AG04449 (cell line): ENCODE results near the gene PHLDB3.

Source experiments
- CTCF ChIA-PET: fragments of 350-600 bp; formaldehyde crosslinking; extraction: SDS; loops from one replicate; lab custom pipeline; 2021; ENCODE audit warnings: antibody characterized with exemption; lab: Yijun Ruan, JAX
- POLR2A ChIA-PET: fragments of 400-600, 350-600 bp; formaldehyde crosslinking; extraction: SDS; loops from one replicate; lab custom pipeline; 2020; ENCODE audit warnings: antibody characterized with exemption, inconsistent platforms; lab: Yijun Ruan, JAX
- DNase-seq: peaks from one replicate; pipeline ENCODE4 v3.0.0-alpha.2; 2010; ENCODE audit warnings: low read depth, low spot score
- H3K4me3 ChIP-seq: 2 replicates; pipeline ENCODE4 v1.5.1; 2011; ENCODE audit warnings: low read depth, mild to moderate bottlenecking, control low read depth, low read length
- TF ChIP-seq, protein P1 (sequence below): IDR thresholded peaks from one replicate; pipeline ENCODE4 v1.5.1; 2011; ENCODE audit warnings: mild to moderate bottlenecking, moderate library complexity, low read length, control low read depth, inconsistent platforms; ENCODE audit not compliant: insufficient read depth; ENCODE audit errors: missing control alignments

The PHLDB3 gene

DNA sequence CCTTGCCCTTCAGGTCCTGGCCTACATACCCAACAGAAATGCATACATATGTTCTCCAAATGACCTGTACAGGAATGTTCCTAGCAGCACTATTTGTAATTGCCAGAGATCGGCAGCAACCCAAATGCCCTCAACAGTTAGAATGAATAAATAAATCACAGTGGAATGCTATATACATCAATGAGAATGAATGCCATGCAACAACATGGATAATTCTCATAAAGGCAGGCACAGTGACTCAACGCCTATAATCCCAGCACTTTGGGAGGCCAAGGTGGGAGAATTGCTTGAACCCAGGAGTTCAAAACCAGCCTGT is 71.2 kb downstream of the PHLDB3 start:
- H3K4me3 ChIP-seq: no peak overlapping the region
- ChIA-PET POLR2A (no interaction called here), CTCF (interaction anchor here (1.1 to 7.6 kb wide), 11 partner anchors 9 to 376 kb away, joined by 3 to 67 read pairs (median 9); partner anchors contain the start of gene ZNF575)
- TF ChIP-seq, protein P1, sequence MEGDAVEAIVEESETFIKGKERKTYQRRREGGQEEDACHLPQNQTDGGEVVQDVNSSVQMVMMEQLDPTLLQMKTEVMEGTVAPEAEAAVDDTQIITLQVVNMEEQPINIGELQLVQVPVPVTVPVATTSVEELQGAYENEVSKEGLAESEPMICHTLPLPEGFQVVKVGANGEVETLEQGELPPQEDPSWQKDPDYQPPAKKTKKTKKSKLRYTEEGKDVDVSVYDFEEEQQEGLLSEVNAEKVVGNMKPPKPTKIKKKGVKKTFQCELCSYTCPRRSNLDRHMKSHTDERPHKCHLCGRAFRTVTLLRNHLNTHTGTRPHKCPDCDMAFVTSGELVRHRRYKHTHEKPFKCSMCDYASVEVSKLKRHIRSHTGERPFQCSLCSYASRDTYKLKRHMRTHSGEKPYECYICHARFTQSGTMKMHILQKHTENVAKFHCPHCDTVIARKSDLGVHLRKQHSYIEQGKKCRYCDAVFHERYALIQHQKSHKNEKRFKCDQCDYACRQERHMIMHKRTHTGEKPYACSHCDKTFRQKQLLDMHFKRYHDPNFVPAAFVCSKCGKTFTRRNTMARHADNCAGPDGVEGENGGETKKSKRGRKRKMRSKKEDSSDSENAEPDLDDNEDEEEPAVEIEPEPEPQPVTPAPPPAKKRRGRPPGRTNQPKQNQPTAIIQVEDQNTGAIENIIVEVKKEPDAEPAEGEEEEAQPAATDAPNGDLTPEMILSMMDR: no peak
- no peak for DNase-seq

GRCh38 chr19:43430976-43431375 is 73.6 kb downstream of the PHLDB3 start:
- ChIA-PET CTCF (interaction anchor here (1.3 to 2.6 kb wide), 6 partner anchors 8 to 91 kb away, joined by 3 to 28 read pairs (median 12); no protein-coding TSS in a partner anchor), POLR2A (no interaction called here)
- DNase-seq: no peak
- no peak overlapping the region for H3K4me3 ChIP-seq
- TF ChIP-seq, protein P1: no peak

GRCh38 chr19:43430142-43430710 is 74.3 kb downstream of the PHLDB3 start:
- ChIA-PET CTCF (interaction anchor here (1.3 to 1.6 kb wide), 2 partner anchors 9 to 15 kb away, joined by 3 read pairs; no protein-coding TSS in a partner anchor), POLR2A (no interaction called here)
- no peak overlapping the region for H3K4me3 ChIP-seq
- TF ChIP-seq, protein P1: peak; percentile 3
- DNase-seq: no peak

GRCh38 chr19:43429395-43429794 is 75.2 kb downstream of the PHLDB3 start:
- ChIA-PET CTCF (interaction anchor here (0.5 to 1.6 kb wide), 4 partner anchors 9 to 124 kb away, joined by 3 to 4 read pairs (median 4); no protein-coding TSS in a partner anchor), POLR2A (no interaction called here)
- no peak overlapping the region for H3K4me3 ChIP-seq
- TF ChIP-seq, protein P1: no peak
- no peak for DNase-seq

DNA sequence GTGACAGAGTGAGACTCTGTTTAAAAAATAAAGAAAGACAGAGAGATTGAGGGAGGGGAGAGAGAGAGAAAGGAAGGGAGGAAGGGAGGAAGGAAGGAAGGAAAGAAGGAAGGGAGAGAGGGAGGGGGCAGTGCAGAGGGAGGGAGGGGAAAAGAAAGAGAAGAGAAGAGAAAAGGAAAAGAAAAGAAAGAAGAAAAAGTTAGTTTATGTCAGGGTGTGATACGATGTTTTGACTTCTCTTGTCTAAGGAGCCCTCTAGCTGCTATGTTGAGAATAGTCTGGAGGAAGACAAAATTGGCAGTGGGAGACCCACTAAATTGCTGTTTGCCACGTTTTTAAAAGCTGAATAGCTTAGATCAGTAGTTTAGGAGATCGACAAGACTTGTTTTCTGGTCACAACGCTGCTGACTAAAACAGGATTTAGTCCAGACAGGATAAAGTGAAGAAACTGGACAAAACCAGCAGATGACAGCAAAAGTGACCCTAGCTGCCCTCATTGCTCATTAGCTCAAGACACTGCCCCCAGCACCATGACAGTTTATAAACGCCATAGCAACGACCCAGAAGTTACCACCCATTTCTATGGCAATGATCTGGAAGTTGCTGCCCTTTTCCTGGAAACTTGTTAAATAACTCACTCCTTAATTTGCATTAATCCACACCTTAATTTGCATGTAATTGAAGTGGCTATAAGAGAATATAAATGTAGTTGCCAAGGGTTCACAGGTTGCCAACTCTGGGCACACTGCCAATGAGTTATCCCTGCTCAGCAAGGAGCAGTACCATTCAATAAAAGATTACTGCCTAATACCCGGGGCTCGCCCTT is 78.8 kb downstream of the PHLDB3 start:
- POLR2A ChIA-PET: no interaction called here
- CTCF ChIA-PET: interaction anchor here (1.1 to 2.7 kb wide), 15 partner anchors 9 to 324 kb away, joined by 3 to 21 read pairs (median 5); no protein-coding TSS in a partner anchor
- no peak overlapping the region for H3K4me3 ChIP-seq
- DNase-seq: no peak
- TF ChIP-seq, protein P1: peak; percentile 54
